C4-2B (cell line): ENCODE data around the gene MCEE.
"Not testable (repeated sequence)": the region's sequence is repeated elsewhere in the genome, so short reads cannot be mapped to it uniquely, and the experiment has no call there.

Experiments used
- CTCF ChIP-seq: fragments of 450-650 bp; conservative IDR thresholded peaks from 2 replicates; pipeline ENCODE4 v1.5.1; 2017; ENCODE audit warnings: mild to moderate bottlenecking
- ZFX ChIP-seq: fragments of 450-650 bp; IDR thresholded peaks from 2 replicates; pipeline ENCODE4 v1.6.1; 2017

- TF ChIP-seq CTCF, ZFX: not testable (repeated sequence)
Measured at GRCh38 chr2:71106463-71106862, 23.6 kb downstream of the MCEE start.
